Left ventricle myocardium inferior (tissue), 1 donor: ENCODE data around the gene ENTPD7. TPM values are rescaled to one million over a fixed set of nuclear protein-coding genes. Genes with fewer than 3 reads are reported as not detected.

Experiments
- DNase-seq: peaks from one replicate; pipeline ENCODE4 v3.0.0-alpha.2; 2020
- H3K27ac ChIP-seq: fragments of 200-600 bp; replicated peaks from 2 replicates; pipeline ENCODE4 v1.8.0; 2021
- H3K27me3 ChIP-seq: fragments of 200-600 bp; 2 replicates; pipeline ENCODE4 v1.8.0; 2021; ENCODE audit warnings: low read depth
- H3K36me3 ChIP-seq: fragments of 200-600 bp; 2 replicates; pipeline ENCODE4 v1.8.0; 2021
- H3K4me1 ChIP-seq: fragments of 200-600 bp; 2 replicates; pipeline ENCODE4 v1.8.0; 2021
- H3K4me3 ChIP-seq: fragments of 200-600 bp; 2 replicates; pipeline ENCODE4 v1.8.0; 2021; ENCODE audit warnings: mild to moderate bottlenecking, moderate library complexity
- H3K9me3 ChIP-seq: fragments of 200-600 bp; replicated peaks from 2 replicates; pipeline ENCODE4 v1.8.0; 2021
- intact Hi-C: fragments of 100-400 bp; cut with micrococcal nuclease; formaldehyde crosslinking; loops from one replicate; pipeline ENCODE4 v1.11.0; 2022
- total RNA-seq: library from RNA; stranded (reverse); fragmentation: NEBNext Ultra II Directional; extraction: Animal tissue kit (Norgen Biotek cat#: 25700); gene quantifications from one replicate; pipeline ENCODE4 v1.2.1, GENCODE V29; 2021
- TF ChIP-seq, protein P1 (sequence below): fragments of 200-600 bp; IDR thresholded peaks from 2 replicates; pipeline ENCODE4 v1.8.0; 2021; ENCODE audit warnings: antibody characterized with exemption, mild to moderate bottlenecking, borderline replicate concordance
- donor health status: DM: no; HTN: yes; CAD: no; lungs with severe emphysema.

Gene ENTPD7
- total RNA-seq, 1 donor from 2014 or later: 2.9 TPM

DNA sequence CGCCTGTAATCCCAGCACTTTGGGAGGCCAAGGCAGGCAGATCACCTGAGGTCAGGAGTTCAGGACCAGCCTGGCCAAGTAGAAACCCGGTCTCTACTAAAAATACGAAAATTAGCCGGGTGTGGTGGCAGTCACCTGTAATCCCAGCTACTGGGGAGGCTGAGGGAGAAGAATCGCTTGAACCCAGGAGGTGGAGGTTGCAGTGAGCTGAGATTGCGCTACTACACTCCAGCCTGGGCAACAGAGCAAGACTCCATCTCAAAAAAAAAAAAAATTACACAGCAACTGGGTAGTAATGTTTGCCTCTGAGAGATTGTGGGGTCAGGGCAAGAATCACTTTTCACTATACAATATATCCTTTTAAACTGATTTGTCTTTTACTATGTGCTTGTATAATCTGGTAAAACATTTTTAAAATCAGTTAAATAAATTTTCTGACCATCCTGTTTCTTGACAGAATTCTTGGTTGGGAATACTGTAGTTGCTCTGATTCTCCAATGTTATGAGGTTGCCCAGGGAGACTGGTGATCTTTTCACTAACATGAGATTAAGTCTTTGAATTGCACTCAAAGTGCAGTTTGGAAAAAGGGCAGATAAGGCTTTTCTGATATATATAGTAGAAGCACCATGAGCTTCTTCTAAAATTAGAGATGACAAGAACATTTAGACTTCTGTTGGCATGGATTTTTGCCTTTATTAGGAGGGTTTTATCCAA lies 1.5 kb downstream of the ENTPD7 start:
- Histone ChIP-seq H3K27me3 (no peaks in the 10 kb centered on the region), H3K4me3 (peak overlapping the region; percentile 13), H3K4me1 (peaks cover 30% of the 10 kb centered on the region), H3K36me3 (no peaks in the 10 kb centered on the region), H3K27ac (no peak overlapping the region), H3K9me3 (no peaks in the 10 kb centered on the region)
- no peak for DNase-seq
- TF ChIP-seq, protein P1, sequence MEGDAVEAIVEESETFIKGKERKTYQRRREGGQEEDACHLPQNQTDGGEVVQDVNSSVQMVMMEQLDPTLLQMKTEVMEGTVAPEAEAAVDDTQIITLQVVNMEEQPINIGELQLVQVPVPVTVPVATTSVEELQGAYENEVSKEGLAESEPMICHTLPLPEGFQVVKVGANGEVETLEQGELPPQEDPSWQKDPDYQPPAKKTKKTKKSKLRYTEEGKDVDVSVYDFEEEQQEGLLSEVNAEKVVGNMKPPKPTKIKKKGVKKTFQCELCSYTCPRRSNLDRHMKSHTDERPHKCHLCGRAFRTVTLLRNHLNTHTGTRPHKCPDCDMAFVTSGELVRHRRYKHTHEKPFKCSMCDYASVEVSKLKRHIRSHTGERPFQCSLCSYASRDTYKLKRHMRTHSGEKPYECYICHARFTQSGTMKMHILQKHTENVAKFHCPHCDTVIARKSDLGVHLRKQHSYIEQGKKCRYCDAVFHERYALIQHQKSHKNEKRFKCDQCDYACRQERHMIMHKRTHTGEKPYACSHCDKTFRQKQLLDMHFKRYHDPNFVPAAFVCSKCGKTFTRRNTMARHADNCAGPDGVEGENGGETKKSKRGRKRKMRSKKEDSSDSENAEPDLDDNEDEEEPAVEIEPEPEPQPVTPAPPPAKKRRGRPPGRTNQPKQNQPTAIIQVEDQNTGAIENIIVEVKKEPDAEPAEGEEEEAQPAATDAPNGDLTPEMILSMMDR: no peak
- intact Hi-C loops: no loop called here

DNA sequence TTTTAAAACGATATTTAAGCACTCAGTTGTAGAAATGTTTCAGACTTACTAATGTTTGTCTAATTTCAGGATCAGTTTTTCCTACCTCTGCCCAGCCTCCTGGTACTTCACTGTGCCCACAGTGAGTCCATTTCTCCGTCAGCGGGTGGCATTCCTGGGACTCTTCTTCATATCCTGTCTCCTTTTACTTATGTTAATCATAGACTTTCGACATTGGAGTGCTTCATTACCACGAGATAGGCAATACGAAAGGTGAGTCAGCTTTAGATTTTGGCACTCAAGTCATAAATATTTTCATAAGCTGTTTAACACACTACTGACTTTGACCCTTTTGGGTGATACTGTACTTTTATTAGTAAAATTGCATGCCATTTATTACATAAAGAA lies 2.1 kb downstream of the ENTPD7 start:
- DNase-seq: no peak
- intact Hi-C loops: no loop called here
- Histone ChIP-seq H3K4me3 (peak overlapping the region; percentile 13), H3K36me3 (peaks cover 3% of the 10 kb centered on the region), H3K27ac (no peak overlapping the region), H3K27me3 (no peaks in the 10 kb centered on the region), H3K4me1 (peaks cover 30% of the 10 kb centered on the region), H3K9me3 (no peaks in the 10 kb centered on the region)
- TF ChIP-seq, protein P1: no peak

DNA sequence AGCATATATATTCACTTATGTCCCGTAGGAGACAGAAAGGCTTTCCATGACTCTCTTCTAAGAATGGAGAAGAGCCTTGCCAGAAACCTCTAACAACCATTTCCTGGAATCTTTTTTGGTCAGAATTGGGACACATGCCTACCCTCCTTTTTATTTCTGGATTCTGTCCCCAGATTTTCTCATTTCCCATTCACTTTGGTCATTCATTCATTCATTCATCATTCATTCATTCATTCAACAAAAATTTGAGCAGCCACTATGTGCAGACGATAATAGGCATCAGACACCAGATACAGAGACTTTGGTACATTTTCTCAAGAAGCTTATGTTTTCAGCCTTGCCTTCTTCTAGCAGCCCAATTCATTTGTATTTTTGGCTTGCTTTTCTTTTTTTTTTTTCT lies 6.0 kb downstream of the ENTPD7 start:
- Histone ChIP-seq H3K27me3 (no peaks in the 10 kb centered on the region), H3K4me3 (no peak overlapping the region), H3K9me3 (no peaks in the 10 kb centered on the region), H3K27ac (no peak overlapping the region), H3K4me1 (peaks cover 13% of the 10 kb centered on the region), H3K36me3 (peaks cover 16% of the 10 kb centered on the region)
- TF ChIP-seq, protein P1: no peak
- DNase-seq: no peak
- intact Hi-C loops: no loop called here

DNA sequence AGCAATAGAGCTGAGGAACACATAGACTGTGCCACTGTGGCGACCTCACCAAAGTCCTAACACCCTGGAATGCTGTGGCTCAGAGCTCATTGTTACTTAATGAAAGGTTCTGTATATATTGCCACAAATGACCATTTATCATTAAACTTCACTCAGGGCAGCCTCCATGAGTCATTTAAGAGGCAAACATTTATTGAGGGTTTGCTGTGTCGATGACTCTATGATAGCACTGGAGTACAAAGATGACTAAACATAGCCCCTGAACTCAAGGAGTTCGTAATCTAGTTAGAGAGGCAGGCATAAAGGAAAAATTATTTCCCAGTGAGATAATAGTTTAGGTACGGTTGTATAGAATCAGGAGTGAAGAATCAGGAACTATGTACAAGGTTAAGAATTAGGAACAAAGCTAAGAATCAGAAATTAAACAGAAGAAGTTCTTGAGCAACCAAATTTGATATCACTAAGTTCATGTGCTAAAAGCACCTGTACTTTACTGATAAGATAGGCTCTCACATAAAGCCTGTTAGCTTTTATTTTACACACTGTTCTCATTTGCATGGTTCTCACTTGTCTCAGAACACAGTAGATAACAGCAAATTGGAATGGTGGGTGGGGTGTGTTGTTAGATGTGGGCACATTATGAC lies 7.9 kb downstream of the ENTPD7 start:
- no peaks in the 10 kb centered on the region for H3K4me1 ChIP-seq
- intact Hi-C loops: no loop called here
- H3K9me3 ChIP-seq: no peaks in the 10 kb centered on the region
- TF ChIP-seq, protein P1: no peak
- DNase-seq: no peak
- no peak overlapping the region for H3K4me3 ChIP-seq
- no peaks in the 10 kb centered on the region for H3K27me3 ChIP-seq
- H3K36me3 ChIP-seq: peaks cover 16% of the 10 kb centered on the region
- H3K27ac ChIP-seq: no peak overlapping the region

DNA sequence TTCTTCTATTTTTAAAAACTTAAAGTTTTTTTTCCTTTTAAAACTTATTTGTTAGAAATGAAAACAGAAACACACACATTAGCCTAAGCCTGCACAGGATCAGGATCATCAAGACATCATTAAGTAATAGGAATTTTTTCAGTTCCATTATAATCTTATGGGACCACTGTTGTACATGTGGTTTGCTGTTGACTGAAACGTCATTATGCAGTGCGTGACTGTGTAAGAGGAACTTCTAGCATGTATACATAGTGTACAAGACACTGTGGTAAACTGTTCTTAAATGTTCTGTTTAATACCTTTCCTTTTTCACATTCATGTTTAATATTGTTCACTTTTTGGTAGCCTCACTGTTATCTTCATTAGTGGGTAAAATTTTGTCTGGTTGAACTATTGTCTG lies 12.1 kb downstream of the ENTPD7 start:
- Histone ChIP-seq H3K9me3 (no peaks in the 10 kb centered on the region), H3K27me3 (no peaks in the 10 kb centered on the region), H3K36me3 (peaks cover 13% of the 10 kb centered on the region), H3K4me1 (no peaks in the 10 kb centered on the region), H3K4me3 (no peak overlapping the region), H3K27ac (no peak overlapping the region)
- intact Hi-C loops: no loop called here
- no peak for DNase-seq
- TF ChIP-seq, protein P1: no peak
